HCT116 (cell line): Measurements from ENCODE around the gene SETD3. TPM values are rescaled to one million over a fixed set of nuclear protein-coding genes. Genes with fewer than 3 reads are reported as not detected.

Experiments
- ATAC-seq: fragments of 200-7000 bp; cut with Tn5 transposase; 2 replicates; pipeline ENCODE4 v1.9.1; 2020; ENCODE audit warnings: mild to moderate bottlenecking, moderate library complexity
- BruUV-seq: library from RNA; stranded (reverse); fragments of 400-500 nt; replicated peaks from 2 replicates; lab custom pipeline; 2021; lab: Mats Ljungman, UMichigan
- CTCF ChIA-PET: fragments of 300-600 bp; sonication (Branson Sonifier 250); formaldehyde crosslinking; loops from one replicate; lab custom pipeline; 2021; ENCODE audit warnings: antibody characterized with exemption; lab: Charles Lee
- POLR2A ChIA-PET: fragments of 300-600, 350-600 bp; sonication (Branson Sonifier 250); formaldehyde crosslinking; loops from one replicate; lab custom pipeline; 2021; ENCODE audit warnings: antibody characterized with exemption; lab: Charles Lee
- RAD21 ChIA-PET, 2 experiments: fragments of 300-600 bp; sonication (Branson Sonifier 250); formaldehyde crosslinking; loops; one replicate each; lab custom pipeline; 2023; ENCODE audit warnings: low total read pairs in 2 of 2; ENCODE audit not compliant: uncharacterized antibody in 2 of 2, unreplicated experiment in 2 of 2, low non-redundant PET in 1 of 2; lab: Charles Lee
- DNase-seq: peaks from one replicate; pipeline ENCODE4 v3.0.0-alpha.2; 2010; ENCODE audit warnings: low read depth, low spot score
- H2AFZ ChIP-seq: fragments of 200-600 bp; shearing (Covaris generic), sonication (generic); 2 replicates; pipeline ENCODE4 v1.6.1; 2017; ENCODE audit warnings: low read depth, mixed run types, mixed read lengths, antibody characterized with exemption, low read length; ENCODE audit not compliant: poor library complexity, severe bottlenecking
- H3K27ac ChIP-seq: 2 replicates; pipeline ENCODE4 v1.5.1; 2012; ENCODE audit warnings: low read depth, low read length
- H3K27me3 ChIP-seq: fragments of 200-600 bp; sonication (generic); 2 replicates; pipeline ENCODE4 v1.6.1; 2016; ENCODE audit warnings: mixed run types, low read length, mixed read lengths; ENCODE audit not compliant: insufficient read depth
- H3K36me3 ChIP-seq, 2 experiments: fragments of 200-500 bp in 1 of 2; fragments of 200-600 bp in 1 of 2; sonication (Bioruptor generic) in 1 of 2; sonication (generic) in 1 of 2; 2 replicates each; pipeline versions ENCODE4 v1.5.1 to v1.6.1; 2014 to 2016; ENCODE audit warnings: low read length in 2 of 2, inconsistent platforms in 1 of 2, mixed read lengths in 1 of 2, mixed run types in 1 of 2; ENCODE audit not compliant: insufficient read depth in 2 of 2, control insufficient read depth in 1 of 2
- H3K4me1 ChIP-seq, 2 experiments: fragments of 200-600 bp in 1 of 2; sonication (generic) in 1 of 2; 2 replicates each; pipeline versions ENCODE4 v1.5.1 to v1.6.1; 2012 to 2017; ENCODE audit warnings: low read length in 2 of 2, inconsistent platforms in 1 of 2, mild to moderate bottlenecking in 1 of 2, mixed read lengths in 1 of 2, mixed run types in 1 of 2, moderate library complexity in 1 of 2; ENCODE audit not compliant: insufficient read depth in 2 of 2, control insufficient read depth in 1 of 2
- H3K4me2 ChIP-seq: fragments of 200-600 bp; sonication (generic); 2 replicates; pipeline ENCODE4 v1.6.1; 2017; ENCODE audit warnings: mixed run types, low read length, mixed read lengths
- H3K4me3 ChIP-seq, 2 experiments: fragments of 200-600 bp in 1 of 2; sonication (generic) in 1 of 2; replicated peaks in 1 of 2; 2 replicates each; pipeline ENCODE4 v1.5.1; 2011 to 2016; ENCODE audit warnings: low read length in 2 of 2, control low read depth in 1 of 2, low read depth in 1 of 2, mild to moderate bottlenecking in 1 of 2, mixed read lengths in 1 of 2, mixed run types in 1 of 2
- H3K79me2 ChIP-seq: fragments of 200-600 bp; sonication (generic); 2 replicates; pipeline ENCODE4 v1.6.1; 2017; ENCODE audit warnings: mild to moderate bottlenecking, mixed run types, low read length, moderate library complexity, mixed read lengths; ENCODE audit not compliant: insufficient read depth
- H3K9ac ChIP-seq: fragments of 200-600 bp; sonication (generic); 2 replicates; pipeline ENCODE4 v1.6.1; 2016; ENCODE audit warnings: low read length, mixed read lengths
- H3K9me2 ChIP-seq: fragments of 200-600 bp; sonication (generic), shearing (Covaris generic); 2 replicates; pipeline ENCODE4 v1.6.1; 2017; ENCODE audit warnings: mixed run types, mild to moderate bottlenecking, moderate library complexity; ENCODE audit not compliant: insufficient read depth
- H3K9me3 ChIP-seq, 2 experiments: fragments of 200-500 bp in 1 of 2; fragments of 200-600 bp in 1 of 2; sonication (Bioruptor generic) in 1 of 2; sonication (generic) in 1 of 2; 2 replicates each; pipeline ENCODE4 v1.6.1; 2014 to 2017; ENCODE audit warnings: low read length in 2 of 2, mixed read lengths in 2 of 2, inconsistent platforms in 1 of 2, low read depth in 1 of 2, mild to moderate bottlenecking in 1 of 2, mixed run types in 1 of 2, moderate library complexity in 1 of 2; ENCODE audit not compliant: control insufficient read depth in 1 of 2, insufficient read depth in 1 of 2
- H4K20me1 ChIP-seq: fragments of 200-600 bp; sonication (generic), shearing (Covaris generic); 2 replicates; pipeline ENCODE4 v1.6.1; 2017; ENCODE audit warnings: mixed run types, mild to moderate bottlenecking, moderate library complexity; ENCODE audit not compliant: insufficient read depth
- CEBPB ChIP-seq: IDR thresholded peaks from 2 replicates; pipeline ENCODE4 v1.6.1; 2012; ENCODE audit warnings: low read depth
- EGR1 ChIP-seq: IDR thresholded peaks from 2 replicates; pipeline ENCODE4 v1.6.1; 2012; ENCODE audit warnings: low read depth
- ELF1 ChIP-seq: IDR thresholded peaks from 2 replicates; pipeline ENCODE4 v1.6.1; 2012; ENCODE audit warnings: low read depth, borderline replicate concordance
- EZH2 ChIP-seq: fragments of 200-600 bp; sonication (generic); IDR thresholded peaks from 2 replicates; pipeline ENCODE4 v1.6.1; 2017; ENCODE audit warnings: antibody characterized with exemption, mixed run types
- EZH2phosphoT487 ChIP-seq: fragments of 200-600 bp; IDR thresholded peaks from 2 replicates; pipeline ENCODE4 v1.6.1; 2018; ENCODE audit warnings: antibody characterized with exemption, borderline replicate concordance
- FOSL1 ChIP-seq: IDR thresholded peaks from 2 replicates; pipeline ENCODE4 v1.6.1; 2012; ENCODE audit warnings: low read depth
- JUND ChIP-seq: IDR thresholded peaks from 2 replicates; pipeline ENCODE4 v1.6.1; 2012
- POLR2A ChIP-seq: IDR thresholded peaks from 2 replicates; pipeline ENCODE4 v1.7.0; 2011; ENCODE audit warnings: borderline replicate concordance; ENCODE audit not compliant: insufficient read depth, insufficient read length; ENCODE audit errors: extremely low read depth
- RAD21 ChIP-seq: IDR thresholded peaks from 2 replicates; pipeline ENCODE4 v1.6.1; 2012; ENCODE audit warnings: low read depth, mild to moderate bottlenecking
- REST ChIP-seq: IDR thresholded peaks from 2 replicates; pipeline ENCODE4 v1.6.1; 2012; ENCODE audit warnings: low read depth
- SP1 ChIP-seq: IDR thresholded peaks from 2 replicates; pipeline ENCODE4 v1.6.1; 2012; ENCODE audit warnings: low read depth
- SRF ChIP-seq: IDR thresholded peaks from 2 replicates; pipeline ENCODE4 v1.6.1; 2012; ENCODE audit warnings: low read depth
- ZFX ChIP-seq: fragments of 450-650 bp; IDR thresholded peaks from 2 replicates; pipeline ENCODE4 v1.6.1; 2017
- ZNF274 ChIP-seq: fragments of 200-500 bp; sonication (Bioruptor generic); IDR thresholded peaks from 2 replicates; pipeline ENCODE4 v1.6.1; 2014; ENCODE audit warnings: mild to moderate bottlenecking, low read depth, low read length, inconsistent platforms
- intact Hi-C: fragments of 100-400 bp; cut with micrococcal nuclease; formaldehyde crosslinking; loops from 2 replicates; pipeline ENCODE4 v1.10.0; 2022
- total RNA-seq: library from RNA; stranded (reverse); gene quantifications from one replicate; pipeline ENCODE4 v1.2.1, GENCODE V29; 2021; ENCODE audit not compliant: unreplicated experiment
- TF ChIP-seq, protein P1 (sequence below): IDR thresholded peaks from 2 replicates; pipeline ENCODE4 v1.6.1; 2012

The SETD3 gene
- total RNA-seq, 1 experiment from 2014 or later = 46.6 TPM

DNA sequence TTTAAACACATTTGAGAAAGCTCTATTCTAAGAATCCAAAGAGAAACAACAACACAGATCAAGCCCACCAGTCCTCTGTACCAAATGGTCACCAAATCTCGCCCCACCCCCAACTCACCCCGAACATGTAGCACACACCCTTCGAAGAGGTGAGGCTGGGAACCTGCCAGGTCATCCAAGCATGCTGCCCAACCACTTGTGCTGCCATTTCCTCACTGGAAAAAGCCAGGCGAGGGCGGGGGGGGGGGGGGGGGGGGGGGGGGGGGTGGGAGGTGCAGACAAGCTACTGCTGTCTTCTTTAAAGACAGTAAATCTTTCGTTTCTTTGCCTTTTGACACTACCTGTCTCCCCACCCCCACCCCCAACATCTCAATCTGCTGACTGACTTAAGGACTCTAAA is 59.9 kb downstream of the SETD3 start:
- Histone ChIP-seq H2AFZ (no peak overlapping the region), H3K27ac (no peak overlapping the region), H3K9me3 (no peaks in the 10 kb centered on the region), H4K20me1 (no peaks in the 10 kb centered on the region), H3K27me3 (no peaks in the 10 kb centered on the region), H3K9me2 (no peaks in the 10 kb centered on the region), H3K4me3 (no peak overlapping the region), H3K79me2 (no peaks in the 10 kb centered on the region; the same call in 1 of the 2 replicates), H3K36me3 (no peaks in the 10 kb centered on the region), H3K9ac (no peak overlapping the region), H3K4me1 (no peaks in the 10 kb centered on the region), H3K4me2 (no peak overlapping the region)
- BruUV-seq = no TSS peak
- POLR2A ChIA-PET = no interaction called here
- no peak for TF ChIP-seq JUND
- TF ChIP-seq RAD21 = no peak
- TF ChIP-seq ZFX = no peak
- TF ChIP-seq ELF1 = no peak
- TF ChIP-seq, protein P1, sequence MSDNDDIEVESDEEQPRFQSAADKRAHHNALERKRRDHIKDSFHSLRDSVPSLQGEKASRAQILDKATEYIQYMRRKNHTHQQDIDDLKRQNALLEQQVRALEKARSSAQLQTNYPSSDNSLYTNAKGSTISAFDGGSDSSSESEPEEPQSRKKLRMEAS = no peak
- TF ChIP-seq REST = no peak
- intact Hi-C loops = no loop called here
- ATAC-seq (no peak), DNase-seq (no peak)
- CTCF ChIA-PET = no interaction called here
- RAD21 ChIA-PET = no interaction called here

DNA sequence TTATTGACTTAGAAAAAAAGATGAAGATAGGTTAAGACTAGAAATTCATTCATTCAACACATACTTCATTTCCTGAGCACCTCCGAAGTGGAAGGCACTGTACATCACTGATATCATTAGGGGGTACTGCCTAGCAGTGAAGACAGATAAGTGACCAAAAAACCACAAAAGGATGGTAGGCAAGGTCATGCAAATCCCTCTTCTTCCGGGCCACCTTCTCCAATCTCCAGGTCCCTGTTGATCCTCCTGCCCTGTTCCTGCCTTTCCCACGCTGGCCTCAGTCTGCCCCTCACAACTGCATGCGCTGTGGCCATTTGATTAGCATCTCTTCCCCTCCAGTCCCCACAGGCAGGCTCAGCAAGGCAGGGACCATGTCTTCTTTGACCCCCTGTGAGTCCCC is 60.8 kb downstream of the SETD3 start:
- H2AFZ ChIP-seq = no peak overlapping the region
- H3K4me3 ChIP-seq = no peak overlapping the region
- H3K4me2 ChIP-seq = no peak overlapping the region
- no peak overlapping the region for H3K9ac ChIP-seq
- no peaks in the 10 kb centered on the region for H3K9me3 ChIP-seq
- ChIA-PET CTCF (no interaction called here), POLR2A (no interaction called here), RAD21 (no interaction called here)
- BruUV-seq = no TSS peak
- H3K27me3 ChIP-seq = no peaks in the 10 kb centered on the region
- no peaks in the 10 kb centered on the region for H3K4me1 ChIP-seq
- intact Hi-C loops = loop anchor here (5.0 kb wide), 1 partner anchor 1283 kb away; no protein-coding TSS in a partner anchor
- ATAC-seq = no peak
- no peak overlapping the region for H3K27ac ChIP-seq
- H4K20me1 ChIP-seq = no peaks in the 10 kb centered on the region
- DNase-seq = no peak
- H3K36me3 ChIP-seq = no peaks in the 10 kb centered on the region
- no peaks in the 10 kb centered on the region for H3K9me2 ChIP-seq
- no peaks in the 10 kb centered on the region; the same call in 1 of the 2 replicates for H3K79me2 ChIP-seq
- TF ChIP-seq SRF (no peak), CEBPB (no peak), SP1 (no peak), FOSL1 (no peak), EZH2phosphoT487 (no peak), EGR1 (no peak), ZNF274 (no peak), EZH2 (no peak), REST (no peak), ELF1 (no peak), POLR2A (no peak)
- TF ChIP-seq, protein P1 = no peak
